Loucy (cell line): ENCODE measurements around the gene GRK3.

Source experiments
- H2AFZ ChIP-seq: fragments of 200-600 bp; sonication (generic); 2 replicates; pipeline ENCODE4 v1.6.0; 2016; ENCODE audit warnings: antibody characterized with exemption, mild to moderate bottlenecking, low read length, moderate library complexity
- H3F3A ChIP-seq: fragments of 200-600 bp; 2 replicates; pipeline ENCODE4 v1.6.0; 2016; ENCODE audit warnings: antibody characterized with exemption, low read depth, mild to moderate bottlenecking
- H3K27me3 ChIP-seq: fragments of 200-600 bp; sonication (generic); 2 replicates; pipeline ENCODE4 v1.6.1; 2014; ENCODE audit warnings: low read length, mild to moderate bottlenecking; ENCODE audit not compliant: insufficient read depth, poor library complexity, severe bottlenecking
- H3K36me3 ChIP-seq: fragments of 200-600 bp; sonication (generic); 2 replicates; pipeline ENCODE4 v1.6.1; 2016; ENCODE audit warnings: low read length; ENCODE audit not compliant: insufficient read depth
- H3K4me1 ChIP-seq: fragments of 200-600 bp; sonication (generic); 2 replicates; pipeline ENCODE4 v1.5.1; 2014; ENCODE audit warnings: low read length, mild to moderate bottlenecking; ENCODE audit not compliant: insufficient read depth, poor library complexity, severe bottlenecking
- H3K4me2 ChIP-seq: fragments of 200-600 bp; sonication (generic); 2 replicates; pipeline ENCODE4 v1.6.0; 2014; ENCODE audit warnings: antibody characterized with exemption, low read length, low read depth, mild to moderate bottlenecking; ENCODE audit not compliant: poor library complexity, severe bottlenecking
- H3K4me3 ChIP-seq: fragments of 200-600 bp; sonication (generic); 2 replicates; pipeline ENCODE4 v1.5.1; 2014; ENCODE audit warnings: low read length, mild to moderate bottlenecking, mixed read lengths; ENCODE audit not compliant: poor library complexity, severe bottlenecking
- H3K79me2 ChIP-seq: fragments of 200-600 bp; sonication (generic); 2 replicates; pipeline ENCODE4 v1.6.1; 2014; ENCODE audit warnings: low read length; ENCODE audit not compliant: insufficient read depth
- H3K9ac ChIP-seq: fragments of 200-600 bp; sonication (generic); 2 replicates; pipeline ENCODE4 v1.6.0; 2014; ENCODE audit warnings: mild to moderate bottlenecking, low read depth, low read length, moderate library complexity; ENCODE audit not compliant: poor library complexity, severe bottlenecking
- H3K9me2 ChIP-seq: fragments of 200-600 bp; sonication (generic); replicated peaks from 2 replicates; pipeline ENCODE4 v1.6.1; 2016; ENCODE audit warnings: low read depth, low read length, mixed read lengths
- H3K9me3 ChIP-seq: fragments of 200-600 bp; sonication (generic); 2 replicates; pipeline ENCODE4 v1.6.1; 2014; ENCODE audit warnings: mild to moderate bottlenecking, antibody characterized with exemption, low read length, low read depth; ENCODE audit not compliant: insufficient read depth
- H4K20me1 ChIP-seq: fragments of 200-600 bp; sonication (generic); 2 replicates; pipeline ENCODE4 v1.6.0; 2014; ENCODE audit warnings: antibody characterized with exemption, low read length, mild to moderate bottlenecking; ENCODE audit not compliant: insufficient read depth, poor library complexity, severe bottlenecking
- CTCF ChIP-seq: fragments of 200-600 bp; sonication (generic); conservative IDR thresholded peaks from 2 replicates; pipeline ENCODE4 v1.5.1; 2014; ENCODE audit warnings: mild to moderate bottlenecking, antibody characterized with exemption, low read length
- EZH2phosphoT487 ChIP-seq: fragments of 200-600 bp; IDR thresholded peaks from 2 replicates; pipeline ENCODE4 v1.6.1; 2018; ENCODE audit warnings: antibody characterized with exemption, mild to moderate bottlenecking, moderate library complexity, borderline replicate concordance

The GRK3 gene

GRCh38 chr22:25658633-25659032, 94.2 kb downstream of the GRK3 start:
- Histone ChIP-seq H3K9me3 (no peaks in the 10 kb centered on the region), H3K27me3 (no peaks in the 10 kb centered on the region), H3K9ac (no peak overlapping the region), H4K20me1 (peaks cover 93% of the 10 kb centered on the region), H3K4me3 (no peak overlapping the region), H3K4me1 (peaks cover 20% of the 10 kb centered on the region), H3K4me2 (no peak overlapping the region), H3K79me2 (peaks cover 95% of the 10 kb centered on the region), H3K9me2 (no peaks in the 10 kb centered on the region), H2AFZ (no peak overlapping the region), H3K36me3 (peaks cover 61% of the 10 kb centered on the region; the same call in 1 of the 2 replicates), H3F3A (no peaks in the 10 kb centered on the region)
- no peak for TF ChIP-seq EZH2phosphoT487
- no peak for TF ChIP-seq CTCF

- peaks cover 96% of the 10 kb centered on the region for H4K20me1 ChIP-seq
- no peak overlapping the region for H2AFZ ChIP-seq
- H3K9ac ChIP-seq = no peak overlapping the region
- H3K4me2 ChIP-seq = no peak overlapping the region
- TF ChIP-seq CTCF (no peak), EZH2phosphoT487 (no peak)
- H3K4me3 ChIP-seq = no peak overlapping the region
- H3K9me3 ChIP-seq = no peaks in the 10 kb centered on the region
- H3K27me3 ChIP-seq = no peaks in the 10 kb centered on the region
- H3K79me2 ChIP-seq = peaks cover 97% of the 10 kb centered on the region
- no peaks in the 10 kb centered on the region for H3K9me2 ChIP-seq
- peaks cover 67% of the 10 kb centered on the region; the same call in 1 of the 2 replicates for H3K36me3 ChIP-seq
- no peaks in the 10 kb centered on the region for H3F3A ChIP-seq
- peaks cover 20% of the 10 kb centered on the region for H3K4me1 ChIP-seq
These were observed 94.9 kb downstream of the GRK3 start for GRCh38 chr22:25659413-25659812.

GRCh38 chr22:25660336-25660735, 95.9 kb downstream of the GRK3 start:
- Histone ChIP-seq H3K36me3 (peaks cover 65% of the 10 kb centered on the region; the same call in 1 of the 2 replicates), H3F3A (no peaks in the 10 kb centered on the region), H4K20me1 (peaks cover 94% of the 10 kb centered on the region), H3K27me3 (no peaks in the 10 kb centered on the region), H3K79me2 (peaks cover 96% of the 10 kb centered on the region), H3K9me3 (no peaks in the 10 kb centered on the region), H3K9ac (no peak overlapping the region), H3K9me2 (no peaks in the 10 kb centered on the region), H3K4me1 (peaks cover 16% of the 10 kb centered on the region), H3K4me3 (no peak overlapping the region), H2AFZ (no peak overlapping the region), H3K4me2 (no peak overlapping the region)
- no peak for TF ChIP-seq CTCF
